H9 (cell line): Measurements from ENCODE around the gene CPNE8. TPM values are rescaled to one million over a fixed set of nuclear protein-coding genes. Genes with fewer than 3 reads are reported as not detected.

Experiments used
- DNase-seq: peaks from one replicate; pipeline ENCODE4 v3.0.0-alpha.2; 2017
- H2AFZ ChIP-seq: one replicate; pipeline ENCODE4 v1.6.1; 2013; ENCODE audit warnings: mild to moderate bottlenecking, low read length, control low read depth, moderate library complexity
- H2AK5ac ChIP-seq: 2 replicates; pipeline ENCODE4 v1.6.1; 2013; ENCODE audit warnings: low read length, control low read depth, mixed read lengths; ENCODE audit not compliant: insufficient read length
- H2BK120ac ChIP-seq: one replicate; pipeline ENCODE4 v1.6.1; 2013; ENCODE audit warnings: low read depth, mild to moderate bottlenecking, low read length, control low read depth, inconsistent platforms; ENCODE audit not compliant: poor library complexity, severe bottlenecking
- H2BK12ac ChIP-seq: 2 replicates; pipeline ENCODE4 v1.6.1; 2013; ENCODE audit warnings: low read length, control low read depth, mixed read lengths, low read depth; ENCODE audit not compliant: insufficient read length
- H2BK15ac ChIP-seq: 2 replicates; pipeline ENCODE4 v1.6.1; 2013; ENCODE audit warnings: low read depth, low read length, control low read depth
- H2BK20ac ChIP-seq: one replicate; pipeline ENCODE4 v1.6.1; 2013; ENCODE audit warnings: low read depth, mild to moderate bottlenecking, low read length, control low read depth, inconsistent platforms; ENCODE audit not compliant: poor library complexity, severe bottlenecking
- H2BK5ac ChIP-seq: 2 replicates; pipeline ENCODE4 v1.6.1; 2013; ENCODE audit warnings: low read length, control low read depth, mixed read lengths; ENCODE audit not compliant: insufficient read length
- H3K14ac ChIP-seq: 2 replicates; pipeline ENCODE4 v1.6.1; 2013; ENCODE audit warnings: low read length, control low read depth; ENCODE audit not compliant: insufficient read depth
- H3K18ac ChIP-seq: 2 replicates; pipeline ENCODE4 v1.6.1; 2013; ENCODE audit warnings: low read depth, mild to moderate bottlenecking, mixed read lengths, low read length, control low read depth; ENCODE audit not compliant: insufficient read length
- H3K23ac ChIP-seq: 2 replicates; pipeline ENCODE4 v1.6.1; 2013; ENCODE audit warnings: low read length, control low read depth, mixed read lengths, low read depth; ENCODE audit not compliant: insufficient read length
- H3K23me2 ChIP-seq: 2 replicates; pipeline ENCODE4 v1.6.1; 2013; ENCODE audit warnings: low read depth, mild to moderate bottlenecking, mixed read lengths, low read length, control low read depth; ENCODE audit not compliant: insufficient read length, poor library complexity, severe bottlenecking
- H3K27ac ChIP-seq: 2 replicates; pipeline ENCODE4 v1.5.1; 2013; ENCODE audit warnings: low read length, control low read depth, mixed read lengths, low read depth; ENCODE audit not compliant: insufficient read length
- H3K27me3 ChIP-seq: 2 replicates; pipeline ENCODE4 v1.6.1; 2013; ENCODE audit warnings: low read length, control low read depth, inconsistent platforms; ENCODE audit not compliant: insufficient read depth
- H3K4ac ChIP-seq: 2 replicates; pipeline ENCODE4 v1.6.1; 2013; ENCODE audit warnings: low read depth, mild to moderate bottlenecking, control low read depth, inconsistent platforms, low read length, moderate library complexity
- H3K4me1 ChIP-seq: 2 replicates; pipeline ENCODE4 v1.6.1; 2013; ENCODE audit warnings: low read length, control low read depth, inconsistent platforms; ENCODE audit not compliant: insufficient read depth
- H3K4me2 ChIP-seq: 2 replicates; pipeline ENCODE4 v1.6.1; 2013; ENCODE audit warnings: low read length, control low read depth, mixed read lengths; ENCODE audit not compliant: insufficient read length, insufficient read depth
- H3K56ac ChIP-seq: 2 replicates; pipeline ENCODE4 v1.6.1; 2013; ENCODE audit warnings: low read depth, mild to moderate bottlenecking, mixed read lengths, low read length, control low read depth; ENCODE audit not compliant: insufficient read length
- H3K79me1 ChIP-seq: 2 replicates; pipeline ENCODE4 v1.6.1; 2013; ENCODE audit warnings: low read depth, mild to moderate bottlenecking, moderate library complexity, low read length, control low read depth, inconsistent platforms; ENCODE audit not compliant: insufficient read depth, poor library complexity, severe bottlenecking
- H3K79me2 ChIP-seq: 2 replicates; pipeline ENCODE4 v1.6.1; 2013; ENCODE audit warnings: low read length, control low read depth, inconsistent platforms; ENCODE audit not compliant: insufficient read depth
- H3K9ac ChIP-seq: 2 replicates; pipeline ENCODE4 v1.6.1; 2013; ENCODE audit warnings: low read length, control low read depth, mixed read lengths; ENCODE audit not compliant: insufficient read length; ENCODE audit errors: extremely low read depth
- H3K9me3 ChIP-seq: one replicate; pipeline ENCODE4 v1.6.1; 2013; ENCODE audit warnings: low read depth, low read length, inconsistent platforms; ENCODE audit not compliant: control insufficient read depth
- H3T11ph ChIP-seq: one replicate; pipeline ENCODE4 v1.6.1; 2013; ENCODE audit warnings: mild to moderate bottlenecking, low read length, control low read depth, inconsistent platforms
- H4K20me1 ChIP-seq: one replicate; pipeline ENCODE4 v1.6.1; 2013; ENCODE audit not compliant: control insufficient read depth, insufficient read length, insufficient read depth
- H4K5ac ChIP-seq: 2 replicates; pipeline ENCODE4 v1.6.1; 2013; ENCODE audit warnings: low read depth, mild to moderate bottlenecking, mixed read lengths, low read length, control low read depth; ENCODE audit not compliant: insufficient read length
- H4K8ac ChIP-seq: replicated peaks from 2 replicates; pipeline ENCODE4 v1.6.1; 2013; ENCODE audit warnings: low read length, control low read depth, mixed read lengths, low read depth; ENCODE audit not compliant: insufficient read length
- H4K91ac ChIP-seq: 2 replicates; pipeline ENCODE4 v1.6.1; 2013; ENCODE audit warnings: low read depth, mild to moderate bottlenecking, moderate library complexity, mixed read lengths, low read length, control low read depth; ENCODE audit not compliant: insufficient read length
- H3K27ac Mint-ChIP-seq, 3 experiments: 2 replicates in 2 of 3; 3 replicates in 1 of 3; pipeline ENCODE4 v1.8.0; 2020 to 2021; ENCODE audit warnings: mixed read lengths in 3 of 3, mild to moderate bottlenecking in 1 of 3, moderate library complexity in 1 of 3
- H3K27me3 Mint-ChIP-seq: 2 replicates; pipeline ENCODE4 v1.8.0; 2021; ENCODE audit warnings: low read depth, mild to moderate bottlenecking, moderate library complexity, mixed read lengths
- H3K36me3 Mint-ChIP-seq, 3 experiments: 2 replicates in 2 of 3; 3 replicates in 1 of 3; pipeline ENCODE4 v1.8.0; 2020 to 2021; ENCODE audit warnings: low read depth in 3 of 3, mixed read lengths in 3 of 3; ENCODE audit not compliant: insufficient read depth in 1 of 3
- H3K4me1 Mint-ChIP-seq, 2 experiments: 2 replicates each; pipeline ENCODE4 v1.8.0; 2020; ENCODE audit warnings: mixed read lengths in 2 of 2
- H3K4me3 Mint-ChIP-seq, 2 experiments: 2 replicates in 1 of 2; 3 replicates in 1 of 2; pipeline ENCODE4 v1.8.0; 2020 to 2021; ENCODE audit warnings: mild to moderate bottlenecking in 2 of 2, mixed read lengths in 2 of 2, moderate library complexity in 1 of 2
- H3K9me3 Mint-ChIP-seq, 2 experiments: 2 replicates in 1 of 2; 3 replicates in 1 of 2; pipeline ENCODE4 v1.8.0; 2020; ENCODE audit warnings: mild to moderate bottlenecking in 2 of 2, mixed read lengths in 2 of 2, moderate library complexity in 1 of 2
- total RNA-seq: library from RNA; stranded (reverse); gene quantifications from 2 replicates; pipeline ENCODE4 v1.2.1, GENCODE V29; 2021
- TF ChIP-seq, protein P1 (sequence below): fragments of 200-600 bp; sonication (generic); conservative IDR thresholded peaks from 3 replicates; pipeline ENCODE4 v1.8.0; 2021; ENCODE audit warnings: antibody characterized with exemption, mild to moderate bottlenecking

CPNE8 gene
- total RNA-seq, 1 experiment from 2014 or later, result 1.9 TPM

DNA sequence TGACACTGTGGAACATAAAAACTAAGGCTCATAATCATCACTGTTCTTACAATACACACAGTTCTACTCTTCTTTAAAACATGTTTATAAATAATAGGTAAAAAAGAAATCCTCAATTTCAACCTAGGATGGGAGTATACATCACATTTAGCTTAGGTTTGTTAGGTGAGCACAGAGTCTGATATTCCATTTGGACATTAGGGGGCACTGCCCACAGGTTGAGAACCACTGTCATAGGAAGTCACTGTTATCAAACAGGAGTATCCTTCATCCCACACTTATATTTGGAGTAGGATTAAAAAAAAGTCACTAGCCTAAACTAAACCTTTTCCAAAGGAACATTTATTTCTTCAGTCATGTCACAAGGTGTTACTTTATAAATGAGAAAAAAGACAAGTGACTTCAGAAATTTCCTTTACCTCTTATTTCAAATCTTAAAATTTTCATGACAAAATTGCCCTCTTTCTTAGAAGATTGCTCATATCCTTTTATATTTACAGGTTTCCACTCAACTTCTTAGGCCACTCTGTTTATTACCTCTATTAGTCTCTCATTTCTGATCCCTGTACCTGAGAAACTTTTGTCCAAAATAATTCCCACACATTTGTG lies 240.6 kb downstream of the CPNE8 start:
- H4K20me1 ChIP-seq, result no peaks in the 10 kb centered on the region
- no peak overlapping the region for H4K91ac ChIP-seq
- no peak overlapping the region for H3K4ac ChIP-seq
- H3K36me3 Mint-ChIP-seq, result peaks cover 0 to 9% (median 8%) of the 10 kb centered on the region in 3 experiments; a peak in 4 of 7 replicates
- no peak overlapping the region for H2AFZ ChIP-seq
- no peaks in the 10 kb centered on the region for H3K27me3 Mint-ChIP-seq
- no peak overlapping the region for H3K9ac ChIP-seq
- no peak overlapping the region for H2BK5ac ChIP-seq
- H3T11ph ChIP-seq, result no peak overlapping the region
- no peak overlapping the region for H3K4me2 ChIP-seq
- no peaks in the 10 kb centered on the region for H3K23me2 ChIP-seq
- H3K56ac ChIP-seq, result no peak overlapping the region
- H2BK15ac ChIP-seq, result no peak overlapping the region
- peaks cover 8 to 17% of the 10 kb centered on the region in 2 experiments; a peak in 4 of 5 replicates for H3K9me3 Mint-ChIP-seq
- H3K79me2 ChIP-seq, result no peaks in the 10 kb centered on the region
- H3K27me3 ChIP-seq, result no peaks in the 10 kb centered on the region
- no peak overlapping the region for H3K14ac ChIP-seq
- H2BK12ac ChIP-seq, result no peak overlapping the region
- H3K18ac ChIP-seq, result no peak overlapping the region
- H4K5ac ChIP-seq, result no peak overlapping the region
- H3K27ac ChIP-seq, result no peak overlapping the region
- H3K4me1 ChIP-seq, result no peaks in the 10 kb centered on the region
- H3K4me1 Mint-ChIP-seq, result 0 out of 4 replicates have a peak, but pooled peaks cover 0 to 4% of the 10 kb centered on the region in 2 experiments
- no peak overlapping the region for H2BK120ac ChIP-seq
- no peak for DNase-seq
- no peak overlapping the region for H2BK20ac ChIP-seq
- no peaks in the 10 kb centered on the region for H3K79me1 ChIP-seq
- TF ChIP-seq, protein P1, sequence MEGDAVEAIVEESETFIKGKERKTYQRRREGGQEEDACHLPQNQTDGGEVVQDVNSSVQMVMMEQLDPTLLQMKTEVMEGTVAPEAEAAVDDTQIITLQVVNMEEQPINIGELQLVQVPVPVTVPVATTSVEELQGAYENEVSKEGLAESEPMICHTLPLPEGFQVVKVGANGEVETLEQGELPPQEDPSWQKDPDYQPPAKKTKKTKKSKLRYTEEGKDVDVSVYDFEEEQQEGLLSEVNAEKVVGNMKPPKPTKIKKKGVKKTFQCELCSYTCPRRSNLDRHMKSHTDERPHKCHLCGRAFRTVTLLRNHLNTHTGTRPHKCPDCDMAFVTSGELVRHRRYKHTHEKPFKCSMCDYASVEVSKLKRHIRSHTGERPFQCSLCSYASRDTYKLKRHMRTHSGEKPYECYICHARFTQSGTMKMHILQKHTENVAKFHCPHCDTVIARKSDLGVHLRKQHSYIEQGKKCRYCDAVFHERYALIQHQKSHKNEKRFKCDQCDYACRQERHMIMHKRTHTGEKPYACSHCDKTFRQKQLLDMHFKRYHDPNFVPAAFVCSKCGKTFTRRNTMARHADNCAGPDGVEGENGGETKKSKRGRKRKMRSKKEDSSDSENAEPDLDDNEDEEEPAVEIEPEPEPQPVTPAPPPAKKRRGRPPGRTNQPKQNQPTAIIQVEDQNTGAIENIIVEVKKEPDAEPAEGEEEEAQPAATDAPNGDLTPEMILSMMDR, result peak; percentile 75
- H3K23ac ChIP-seq, result no peak overlapping the region
- H3K9me3 ChIP-seq, result no peaks in the 10 kb centered on the region
- H2AK5ac ChIP-seq, result no peak overlapping the region
- H3K4me3 Mint-ChIP-seq, result no peak overlapping the region
- no peak overlapping the region for H4K8ac ChIP-seq
- H3K27ac Mint-ChIP-seq, result no peak overlapping the region
